Gastroesophageal sphincter (tissue), 2 donors: ENCODE data around the gene AHSP.

Source experiments
- POLR2A ChIP-seq, 2 donors: fragments of 450-650 bp; IDR thresholded peaks; one replicate each; pipeline ENCODE4 v1.6.1; 2017; ENCODE audit warnings: antibody characterized with exemption in 2 of 2, mild to moderate bottlenecking in 2 of 2, moderate library complexity in 1 of 2
- POLR2AphosphoS5 ChIP-seq: sonication (generic); formaldehyde crosslinking; IDR thresholded peaks from one replicate; pipeline ENCODE4 v1.6.1; 2017; ENCODE audit warnings: antibody characterized with exemption

DNA sequence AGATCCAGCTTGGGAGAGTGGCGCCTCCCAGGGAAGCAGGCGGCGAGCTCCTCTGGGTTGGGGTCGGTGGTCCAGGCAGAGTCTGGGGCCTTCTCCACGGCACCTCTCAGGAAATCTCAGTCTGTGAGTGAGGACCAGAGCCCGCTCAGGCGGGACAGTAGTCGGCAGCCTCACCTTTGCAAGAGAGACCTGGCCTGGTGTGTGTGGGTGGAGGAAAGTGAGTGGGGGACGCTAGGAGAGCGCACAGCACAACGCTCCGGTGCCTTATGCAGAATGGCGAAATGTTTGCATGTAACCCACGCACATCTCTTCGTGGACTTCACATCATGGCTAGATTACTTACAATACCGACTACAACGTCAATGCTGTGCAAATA lies 2.2 kb downstream of the AHSP start:
- TF ChIP-seq POLR2A (IDR thresholded peaks at IDR 0.05): no peak
- TF ChIP-seq POLR2AphosphoS5: no peak
